Suprapubic skin (tissue), 4 donors: ENCODE results near the gene YIF1A. TPM values are rescaled to one million over a fixed set of nuclear protein-coding genes. Genes with fewer than 3 reads are reported as not detected.
"Not testable (repeated sequence)": the region's sequence is repeated elsewhere in the genome, so short reads cannot be mapped to it uniquely, and the experiment has no call there.

ENCODE experiments used
- DNase-seq, 2 donors: peaks; one replicate each; pipeline ENCODE4 v3.0.0-alpha.2; 2019; ENCODE audit warnings: low spot score in 2 of 2
- H3K27ac ChIP-seq: fragments of 200-600 bp; sonication (generic); one replicate; pipeline ENCODE4 v1.5.1; 2019
- H3K27me3 ChIP-seq: fragments of 200-600 bp; sonication (generic); one replicate; pipeline ENCODE4 v1.5.1; 2019
- H3K36me3 ChIP-seq: fragments of 200-600 bp; sonication (generic); one replicate; pipeline ENCODE4 v1.5.1; 2019
- H3K4me1 ChIP-seq: fragments of 200-600 bp; sonication (generic); one replicate; pipeline ENCODE4 v1.5.1; 2019
- H3K4me3 ChIP-seq: fragments of 200-600 bp; sonication (generic); one replicate; pipeline ENCODE4 v1.5.1; 2019; ENCODE audit warnings: mild to moderate bottlenecking
- H3K9me3 ChIP-seq: fragments of 200-600 bp; sonication (generic); one replicate; pipeline ENCODE4 v1.5.1; 2019
- EP300 ChIP-seq: sonication (generic); formaldehyde crosslinking; IDR thresholded peaks from one replicate; pipeline ENCODE4 v1.6.1; 2017; ENCODE audit warnings: antibody characterized with exemption
- POLR2A ChIP-seq, 2 donors: fragments of 450-650 bp; IDR thresholded peaks; one replicate each; pipeline ENCODE4 v1.6.1; 2017; ENCODE audit warnings: antibody characterized with exemption in 2 of 2, mild to moderate bottlenecking in 2 of 2, moderate library complexity in 2 of 2
- POLR2AphosphoS5 ChIP-seq, 3 donors: sonication (generic); formaldehyde crosslinking; IDR thresholded peaks; one replicate each; pipeline ENCODE4 v1.6.1; 2017; ENCODE audit warnings: antibody characterized with exemption in 3 of 3
- WGBS: methylation state at CpG from one replicate; pipeline ENCODE4 v1.1.5; 2018; 5-methylcytosine and 5-hydroxymethylcytosine counted together
- total RNA-seq, 4 donors: library from RNA; depleted of rRNA; stranded (reverse); fragments of >200 nt; gene quantifications; one replicate each; pipeline ENCODE4 v1.1.0, GENCODE V29; 2016
- TF ChIP-seq, protein P1 (sequence below), 2 donors: fragments of 200-600 bp in 1 of 2; fragments of 450-650 bp in 1 of 2; sonication (generic) in 1 of 2; IDR thresholded peaks; one replicate each; pipeline ENCODE4 v1.5.1; 2016 to 2019; ENCODE audit warnings: antibody characterized with exemption in 2 of 2, mild to moderate bottlenecking in 1 of 2, moderate library complexity in 1 of 2

The YIF1A gene
- total RNA-seq, 4 donors from 2014 or later: 21.6 to 61.3 (median 56.1) TPM

DNA sequence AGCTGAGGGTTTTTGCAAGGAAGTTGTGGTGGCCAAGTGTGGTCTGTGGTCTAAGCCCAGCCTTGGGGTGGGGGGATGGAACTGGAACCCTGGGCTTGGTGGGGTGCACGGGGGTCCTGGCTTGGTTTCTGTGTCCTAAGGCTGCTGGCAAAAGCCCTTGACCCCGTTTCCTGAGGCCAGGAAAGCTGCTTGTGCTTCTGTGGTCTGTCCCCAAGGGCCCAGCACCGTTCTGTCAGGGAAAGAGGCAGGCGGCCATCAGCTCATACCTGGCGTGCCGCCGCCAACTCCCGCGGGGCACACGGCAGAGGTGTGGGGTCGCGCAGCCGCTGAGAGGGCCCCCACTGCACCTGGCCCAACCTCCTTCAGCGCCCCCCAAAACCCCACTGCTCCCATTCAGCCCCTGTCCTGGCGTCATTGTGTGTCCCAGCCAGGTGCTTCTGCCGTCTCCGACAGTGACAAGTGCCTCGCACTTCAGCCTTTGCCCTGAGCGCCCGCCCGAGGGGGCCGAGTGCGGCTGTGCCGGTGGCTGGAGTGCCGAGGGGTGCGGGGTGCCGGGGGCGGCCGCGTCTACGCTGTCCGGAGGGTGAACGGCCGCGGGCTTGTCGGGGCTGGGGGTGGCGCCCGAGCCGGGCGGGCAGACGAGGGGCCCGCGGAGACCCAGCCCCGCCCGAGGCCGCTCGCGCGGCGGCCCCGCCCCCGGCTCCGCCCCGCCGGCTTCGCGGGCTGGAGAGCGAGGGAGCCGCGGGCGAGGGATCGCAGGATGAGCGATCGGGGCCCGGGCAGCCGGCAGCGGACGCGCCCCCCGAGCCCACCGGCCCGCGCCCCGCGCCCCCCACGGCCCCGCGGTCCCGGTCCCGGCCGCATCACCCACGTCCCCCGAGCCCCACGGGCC lies 11.2 kb downstream of the YIF1A start, which contains the start of gene CNIH2:
CNIH2 (plus strand) TSS at position 705 of the 892 bp plus-strand sequence. CDS start 282 bp downstream, outside the sequence.
- Histone ChIP-seq H3K4me1 (peaks cover 40% of the 10 kb centered on the region), H3K27me3 (no peaks in the 10 kb centered on the region), H3K4me3 (peak within 1 kb of the TSS; percentile 42), H3K27ac (no peak within 1 kb of the TSS), H3K9me3 (no peaks in the 10 kb centered on the region), H3K36me3 (peaks cover 43% of the 10 kb centered on the region)
- WGBS: 4% methylated on average over 20 of the region's 84 CpGs
- no peak for TF ChIP-seq POLR2AphosphoS5 (IDR thresholded peaks at IDR 0.05)
- no peak for TF ChIP-seq EP300
- TF ChIP-seq, protein P1, sequence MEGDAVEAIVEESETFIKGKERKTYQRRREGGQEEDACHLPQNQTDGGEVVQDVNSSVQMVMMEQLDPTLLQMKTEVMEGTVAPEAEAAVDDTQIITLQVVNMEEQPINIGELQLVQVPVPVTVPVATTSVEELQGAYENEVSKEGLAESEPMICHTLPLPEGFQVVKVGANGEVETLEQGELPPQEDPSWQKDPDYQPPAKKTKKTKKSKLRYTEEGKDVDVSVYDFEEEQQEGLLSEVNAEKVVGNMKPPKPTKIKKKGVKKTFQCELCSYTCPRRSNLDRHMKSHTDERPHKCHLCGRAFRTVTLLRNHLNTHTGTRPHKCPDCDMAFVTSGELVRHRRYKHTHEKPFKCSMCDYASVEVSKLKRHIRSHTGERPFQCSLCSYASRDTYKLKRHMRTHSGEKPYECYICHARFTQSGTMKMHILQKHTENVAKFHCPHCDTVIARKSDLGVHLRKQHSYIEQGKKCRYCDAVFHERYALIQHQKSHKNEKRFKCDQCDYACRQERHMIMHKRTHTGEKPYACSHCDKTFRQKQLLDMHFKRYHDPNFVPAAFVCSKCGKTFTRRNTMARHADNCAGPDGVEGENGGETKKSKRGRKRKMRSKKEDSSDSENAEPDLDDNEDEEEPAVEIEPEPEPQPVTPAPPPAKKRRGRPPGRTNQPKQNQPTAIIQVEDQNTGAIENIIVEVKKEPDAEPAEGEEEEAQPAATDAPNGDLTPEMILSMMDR (IDR thresholded peaks at IDR 0.05): no peak
- no peak for TF ChIP-seq POLR2A (IDR thresholded peaks at IDR 0.05)
- no peak for DNase-seq

DNA sequence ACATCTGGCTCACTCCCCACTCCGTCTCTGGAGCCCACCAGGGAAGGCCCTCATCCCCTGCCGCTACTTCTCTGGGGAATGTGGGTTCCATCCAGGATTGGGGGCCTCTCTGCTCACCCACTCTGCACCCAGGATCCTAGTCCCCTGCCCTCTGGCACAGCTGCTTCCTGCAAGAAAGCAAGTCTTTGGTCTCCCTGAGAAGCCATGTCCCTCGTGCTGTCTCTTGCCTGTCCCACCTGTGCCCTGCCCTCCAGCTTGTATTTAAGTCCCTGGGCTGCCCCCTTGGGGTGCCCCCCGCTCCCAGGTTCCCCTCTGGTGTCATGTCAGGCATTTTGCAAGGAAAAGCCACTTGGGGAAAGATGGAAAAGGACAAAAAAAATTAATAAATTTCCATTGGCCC lies 11.9 kb downstream of the YIF1A start:
- not testable (repeated sequence) for H3K27me3 ChIP-seq, H3K9me3 ChIP-seq, DNase-seq, H3K4me3 ChIP-seq, H3K27ac ChIP-seq
- Histone ChIP-seq H3K36me3 (peaks cover 50% of the 10 kb centered on the region), H3K4me1 (peaks cover 34% of the 10 kb centered on the region)
- WGBS: 72% methylated on average over 4 of the region's 4 CpGs

DNA sequence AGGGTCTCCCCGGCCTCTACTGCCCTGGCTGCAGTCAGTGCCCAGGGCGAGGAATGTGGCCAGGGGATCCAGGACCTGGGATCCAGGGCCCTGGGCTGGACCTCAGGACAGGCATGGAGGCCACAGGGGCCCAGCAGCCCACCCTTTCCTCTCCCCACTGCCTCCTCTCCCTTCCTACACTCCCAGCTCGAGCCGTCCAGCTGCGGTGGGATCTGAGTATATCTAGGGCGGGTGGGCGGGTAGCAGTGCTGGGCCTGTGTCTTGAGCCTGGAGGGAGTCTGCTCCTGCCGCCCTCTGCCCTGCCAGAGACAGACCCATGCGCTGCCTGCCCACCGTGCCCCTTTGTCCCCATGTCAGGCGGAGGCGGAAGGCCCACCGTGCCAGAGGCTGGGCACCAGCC lies 12.3 kb downstream of the YIF1A start:
- not testable (repeated sequence) for DNase-seq, H3K9me3 ChIP-seq, H3K4me3 ChIP-seq, H3K27ac ChIP-seq, H3K27me3 ChIP-seq
- H3K36me3 ChIP-seq: peaks cover 54% of the 10 kb centered on the region
- 85% methylated on average over 10 of the region's 13 CpGs for WGBS
- H3K4me1 ChIP-seq: peaks cover 31% of the 10 kb centered on the region

DNA sequence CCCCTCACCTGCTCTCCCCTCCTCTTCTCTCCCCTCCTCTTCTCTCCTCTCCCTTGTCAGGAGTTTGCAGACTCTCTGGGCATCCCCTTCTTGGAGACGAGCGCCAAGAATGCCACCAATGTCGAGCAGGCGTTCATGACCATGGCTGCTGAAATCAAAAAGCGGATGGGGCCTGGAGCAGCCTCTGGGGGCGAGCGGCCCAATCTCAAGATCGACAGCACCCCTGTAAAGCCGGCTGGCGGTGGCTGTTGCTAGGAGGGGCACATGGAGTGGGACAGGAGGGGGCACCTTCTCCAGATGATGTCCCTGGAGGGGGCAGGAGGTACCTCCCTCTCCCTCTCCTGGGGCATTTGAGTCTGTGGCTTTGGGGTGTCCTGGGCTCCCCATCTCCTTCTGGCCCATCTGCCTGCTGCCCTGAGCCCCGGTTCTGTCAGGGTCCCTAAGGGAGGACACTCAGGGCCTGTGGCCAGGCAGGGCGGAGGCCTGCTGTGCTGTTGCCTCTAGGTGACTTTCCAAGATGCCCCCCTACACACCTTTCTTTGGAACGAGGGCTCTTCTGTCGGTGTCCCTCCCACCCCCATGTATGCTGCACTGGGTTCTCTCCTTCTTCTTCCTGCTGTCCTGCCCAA lies 12.8 kb downstream of the YIF1A start:
- 78% methylated on average over 8 of the region's 14 CpGs for WGBS
- Histone ChIP-seq H3K27me3 (no peaks in the 10 kb centered on the region), H3K36me3 (peaks cover 55% of the 10 kb centered on the region), H3K27ac (no peak overlapping the region), H3K9me3 (no peaks in the 10 kb centered on the region), H3K4me3 (no peak overlapping the region), H3K4me1 (peaks cover 31% of the 10 kb centered on the region)
- DNase-seq: no peak
- TF ChIP-seq, protein P1 (IDR thresholded peaks at IDR 0.05): no peak
- no peak for TF ChIP-seq EP300
- no peak for TF ChIP-seq POLR2A (IDR thresholded peaks at IDR 0.05)
- no peak for TF ChIP-seq POLR2AphosphoS5 (IDR thresholded peaks at IDR 0.05)

DNA sequence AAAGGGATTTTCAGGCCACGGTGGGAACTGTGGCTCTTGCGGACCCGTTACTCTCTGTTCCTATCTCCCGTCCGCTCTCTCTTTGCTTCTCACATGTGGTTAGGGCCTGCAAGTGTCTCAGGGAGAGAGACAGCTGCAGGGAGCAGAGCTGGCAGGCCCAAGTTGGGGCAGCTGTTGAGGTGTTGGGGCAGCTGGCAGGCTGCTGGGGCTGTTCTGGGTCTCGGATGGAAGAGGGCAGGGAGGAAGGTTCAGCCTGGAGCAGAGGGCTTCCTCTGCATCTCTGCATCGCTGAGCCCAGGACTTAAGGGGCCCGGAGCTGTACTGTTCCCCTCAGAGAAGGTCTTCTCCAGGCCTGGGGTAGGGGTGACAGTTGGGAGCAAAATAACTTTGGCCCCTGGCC lies 13.5 kb downstream of the YIF1A start:
- no peak for TF ChIP-seq EP300
- no peak for TF ChIP-seq POLR2AphosphoS5 (IDR thresholded peaks at IDR 0.05)
- TF ChIP-seq, protein P1 (IDR thresholded peaks at IDR 0.05): no peak
- no peak for TF ChIP-seq POLR2A (IDR thresholded peaks at IDR 0.05)
- WGBS: 91% methylated on average over 8 of the region's 8 CpGs
- no peak overlapping the region for H3K27ac ChIP-seq
- H3K36me3 ChIP-seq: peaks cover 58% of the 10 kb centered on the region
- H3K4me3 ChIP-seq: no peak overlapping the region
- H3K9me3 ChIP-seq: no peaks in the 10 kb centered on the region
- H3K27me3 ChIP-seq: no peaks in the 10 kb centered on the region
- H3K4me1 ChIP-seq: peaks cover 38% of the 10 kb centered on the region
- DNase-seq: no peak

DNA sequence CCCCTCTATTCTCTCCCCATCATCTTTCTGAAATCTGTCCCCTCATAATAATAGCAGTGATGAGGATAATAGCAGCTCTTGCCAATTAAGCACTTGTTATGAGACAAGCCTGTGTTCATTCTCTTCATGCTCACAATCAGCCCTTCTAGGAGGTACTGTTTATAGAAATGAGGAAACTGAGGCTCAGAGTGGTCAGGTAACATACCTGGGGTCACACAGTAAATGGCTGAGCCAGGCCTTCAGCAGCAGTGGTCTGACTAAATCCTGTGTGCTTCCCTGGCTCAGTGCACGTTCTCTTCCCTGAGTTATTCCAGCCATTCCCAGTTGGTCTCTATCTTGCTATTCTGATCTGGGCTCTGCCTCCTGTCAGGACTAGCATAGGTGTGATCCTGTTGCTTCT lies 14.7 kb downstream of the YIF1A start:
- Histone ChIP-seq H3K36me3 (peaks cover 60% of the 10 kb centered on the region), H3K4me1 (peaks cover 49% of the 10 kb centered on the region), H3K9me3 (no peaks in the 10 kb centered on the region), H3K27ac (no peak overlapping the region), H3K27me3 (no peaks in the 10 kb centered on the region), H3K4me3 (no peak overlapping the region)
- TF ChIP-seq EP300: no peak
- no peak for TF ChIP-seq POLR2AphosphoS5 (IDR thresholded peaks at IDR 0.05)
- TF ChIP-seq, protein P1 (IDR thresholded peaks at IDR 0.05): no peak
- no peak for TF ChIP-seq POLR2A (IDR thresholded peaks at IDR 0.05)
- DNase-seq: no peak
- 54% methylated on average over 1 of the region's 1 CpG for WGBS
